Measurements from ENCODE around the gene INSL4.

The INSL4 gene

GRCh38 chr9:5231212-5231611 is at the start of gene INSL4:
Gene INSL4, plus strand, starts transcription at chr9:5231419. Its CDS starts 105 bp downstream, at chr9:5231524.
- DNase-seq (ENCODE audit: low read depth), result no peak

GRCh38 chr9:5184776-5185175 is 46.4 kb upstream of the INSL4 start:
- no peak for DNase-seq (ENCODE audit: low read depth)

DNA sequence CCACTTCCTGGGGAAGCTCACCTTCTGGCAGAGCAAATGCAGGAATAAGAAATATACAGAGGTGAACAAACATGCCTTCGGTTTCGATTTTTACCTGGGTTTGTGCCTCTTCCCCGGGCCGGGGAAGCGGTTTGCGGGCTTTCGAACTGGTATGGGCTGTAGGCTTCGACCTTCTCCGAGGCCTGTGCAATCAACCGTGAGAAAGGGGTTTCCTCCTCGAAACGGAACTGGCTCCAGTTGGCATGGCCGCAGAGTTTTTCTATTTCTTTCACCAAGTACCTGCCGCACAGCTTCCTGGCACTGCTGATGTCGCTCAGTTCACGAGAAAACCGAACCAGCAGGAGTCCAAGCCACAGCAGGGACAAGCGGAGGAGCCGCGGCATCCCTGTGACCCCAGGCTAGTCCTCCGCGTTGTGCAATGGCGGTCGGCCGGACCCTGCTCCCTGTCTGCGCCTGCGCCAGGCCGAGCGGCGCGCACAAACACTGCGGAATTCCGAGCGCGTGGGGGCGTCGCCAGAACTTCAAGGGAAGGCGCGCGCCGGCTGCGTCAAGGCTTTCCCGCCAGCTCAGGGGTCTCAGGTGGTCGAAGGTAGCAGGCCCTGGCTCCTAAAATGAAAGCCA is 45.9 kb upstream of the INSL4 start, which contains the start of gene INSL6:
TSS of gene INSL6 (minus strand) at position 420 of the 621 bp plus-strand sequence. CDS start at position 383, 37 bp downstream.
- DNase-seq (ENCODE audit: low read depth), result no peak

DNA sequence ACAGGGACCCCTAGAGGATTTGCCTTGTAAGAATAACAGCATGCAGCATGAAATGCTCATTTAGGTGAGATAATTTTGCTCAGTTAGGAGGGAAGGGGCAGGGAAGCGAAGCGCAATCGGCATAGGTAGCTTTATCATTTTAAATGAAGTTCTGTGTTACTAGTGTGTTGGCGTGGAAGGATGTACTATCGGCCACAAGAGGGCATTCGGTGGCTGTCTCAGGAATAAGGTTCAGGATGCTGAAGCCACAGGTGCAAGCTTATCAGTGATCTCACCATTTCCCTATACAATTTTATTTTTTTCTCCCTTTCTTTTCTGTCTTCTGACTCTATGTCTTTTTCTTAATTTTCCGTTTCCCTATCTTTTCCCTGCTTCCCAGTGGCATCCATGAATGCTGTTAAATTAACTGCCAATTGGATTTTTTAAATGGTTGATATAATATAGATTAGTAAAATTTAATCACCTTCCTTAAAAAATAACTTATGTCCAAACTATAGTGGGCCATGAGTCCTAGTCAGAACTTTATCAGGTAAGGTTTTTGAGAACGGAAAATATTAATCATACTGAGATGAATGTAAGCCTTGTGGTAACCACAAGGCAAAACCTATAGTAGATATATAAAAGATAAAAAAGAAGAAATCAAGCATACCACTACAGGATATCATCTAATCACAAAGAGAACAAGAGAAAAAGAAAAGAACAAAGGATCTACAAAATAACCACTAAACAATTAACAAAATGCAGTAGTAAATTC is 44.6 kb upstream of the INSL4 start:
- peak; percentile 42 for DNase-seq (ENCODE audit: low read depth)

- DNase-seq (ENCODE audit: low read depth), result no peak
Observed at GRCh38 chr9:5188060-5188984, 42.9 kb upstream of the INSL4 start.

DNA sequence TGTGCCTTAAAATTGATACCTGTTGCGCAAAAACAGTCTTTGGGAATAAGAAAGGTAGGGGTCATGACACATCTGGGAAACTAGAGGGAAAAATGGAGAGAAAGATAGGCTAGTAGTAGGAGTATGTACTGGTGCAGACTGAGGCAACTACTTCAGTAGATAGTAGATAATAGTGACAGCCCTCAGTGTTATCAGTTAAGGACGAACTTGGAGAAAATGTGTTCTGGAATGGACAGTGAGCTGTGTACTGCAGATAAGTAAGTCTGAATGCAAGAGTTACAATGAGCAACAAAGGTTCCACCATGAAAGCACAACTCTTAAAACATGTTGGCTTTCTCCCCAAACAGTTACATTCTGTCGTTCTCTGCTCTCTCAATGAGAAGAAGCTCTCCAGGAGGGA is 39.2 kb upstream of the INSL4 start:
- DNase-seq (ENCODE audit: low read depth), result no peak

- DNase-seq (ENCODE audit: low read depth), result no peak
Observed at GRCh38 chr9:5193345-5193744, 37.9 kb upstream of the INSL4 start.

- no peak for DNase-seq (ENCODE audit: low read depth)
Observed at GRCh38 chr9:5195463-5195862, 35.8 kb upstream of the INSL4 start.

- no peak for DNase-seq (ENCODE audit: low read depth)
Observed at GRCh38 chr9:5205071-5205470, 26.1 kb upstream of the INSL4 start.

DNA sequence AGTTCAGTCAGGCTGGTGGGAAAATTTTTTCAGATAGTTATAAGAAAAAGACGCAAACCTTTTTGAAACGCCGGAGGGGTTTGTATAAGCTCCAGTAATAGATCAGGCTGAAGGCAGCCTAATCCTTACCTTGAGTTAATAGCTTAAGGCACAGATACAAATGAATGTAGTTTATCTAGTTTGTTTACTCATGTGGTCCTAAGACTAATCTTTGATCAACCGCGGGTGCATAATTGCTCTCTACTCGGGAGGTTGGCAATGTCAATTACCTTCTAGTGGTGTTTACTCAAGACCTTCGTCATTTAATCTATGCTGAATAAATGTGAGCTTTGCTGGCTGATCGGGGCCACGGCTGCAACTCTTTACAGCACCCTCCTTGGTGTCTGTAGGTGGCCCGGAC is 665 bp upstream of the INSL4 start:
- no peak for DNase-seq (ENCODE audit: low read depth)

DNA sequence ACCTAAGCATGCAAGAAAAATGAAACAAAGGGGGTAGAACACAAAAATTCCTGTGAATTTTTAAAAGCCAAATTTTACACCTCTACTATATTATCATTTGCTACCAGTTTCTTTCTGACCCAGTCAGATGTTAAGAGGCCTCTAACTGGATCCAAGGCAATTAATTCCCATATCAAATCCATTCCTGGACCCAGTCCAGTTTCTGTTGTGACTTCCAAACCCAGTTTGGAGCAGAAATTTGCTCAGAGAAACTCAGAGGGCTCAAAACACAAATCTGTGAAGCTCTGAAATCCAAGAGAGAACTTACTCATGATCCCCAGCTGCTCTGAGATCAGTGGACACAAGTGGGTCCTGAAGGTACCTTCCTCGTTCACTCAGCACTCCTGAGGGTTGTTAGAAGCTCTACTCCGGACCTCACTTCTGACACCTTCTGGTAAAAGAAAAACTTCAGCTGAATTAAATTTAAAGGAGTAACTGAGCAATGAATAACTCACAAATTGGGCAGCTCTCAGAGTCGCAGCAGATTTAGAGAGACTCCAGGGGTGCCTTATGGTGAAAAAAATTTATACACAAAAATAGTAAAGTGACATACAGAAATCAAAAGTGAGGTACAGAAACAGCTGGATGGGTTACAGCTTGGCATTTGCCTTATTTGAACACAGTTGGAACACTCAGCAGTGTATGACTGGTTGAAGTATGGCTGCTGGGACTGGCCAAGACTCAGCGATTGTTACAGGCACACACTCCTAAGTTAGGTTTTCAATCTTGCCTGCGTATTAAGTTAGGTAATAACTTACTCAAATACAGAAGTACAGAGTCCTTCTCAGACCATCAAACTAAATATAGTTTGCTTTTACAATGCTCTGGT is 32.4 kb downstream of the INSL4 start:
- no peak for DNase-seq (ENCODE audit: low read depth)

DNA sequence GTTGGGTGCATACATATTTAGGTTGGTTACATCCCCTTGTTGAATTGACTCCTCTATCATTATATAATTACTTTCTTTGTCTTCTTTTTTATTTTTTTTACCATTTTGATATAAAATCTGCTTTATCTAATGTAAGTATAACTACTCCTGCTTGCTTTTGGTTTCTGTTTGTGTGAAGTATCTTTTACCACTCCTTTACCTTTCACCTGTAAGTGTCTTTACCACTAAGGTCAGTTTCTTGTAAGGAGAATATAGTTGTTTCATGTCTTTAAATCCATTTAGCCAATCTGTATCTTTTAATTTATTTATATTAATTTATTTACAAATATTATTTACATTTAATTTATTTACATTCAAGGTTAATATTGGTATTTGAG is 33.0 kb downstream of the INSL4 start:
- no peak for DNase-seq (ENCODE audit: low read depth)

- no peak for DNase-seq (ENCODE audit: low read depth)
Observed at GRCh38 chr9:5265939-5266338, 34.7 kb downstream of the INSL4 start.

DNA sequence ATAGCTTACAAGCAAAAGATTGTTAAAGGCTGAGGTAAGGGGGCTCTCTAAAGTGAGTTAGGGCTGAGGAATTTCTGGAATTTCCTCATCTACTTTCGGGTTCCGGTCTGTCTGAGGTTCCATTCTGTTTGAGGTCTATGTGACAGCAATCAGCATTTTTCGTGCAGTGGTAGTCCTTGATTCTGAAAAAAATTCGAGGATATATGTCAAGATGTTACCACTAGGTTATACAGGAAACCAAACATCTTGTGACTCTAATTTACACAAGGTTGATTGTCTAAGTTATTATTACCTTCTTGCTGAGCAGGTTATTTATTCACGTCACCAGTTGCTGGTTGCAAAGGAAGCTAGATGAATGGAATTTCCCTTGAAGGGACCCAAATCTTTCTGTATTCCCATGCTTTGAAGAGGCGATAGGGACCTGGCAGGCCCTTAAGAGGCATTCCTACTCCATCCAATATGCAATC is 38.1 kb downstream of the INSL4 start:
- no peak for DNase-seq (ENCODE audit: low read depth)

DNA sequence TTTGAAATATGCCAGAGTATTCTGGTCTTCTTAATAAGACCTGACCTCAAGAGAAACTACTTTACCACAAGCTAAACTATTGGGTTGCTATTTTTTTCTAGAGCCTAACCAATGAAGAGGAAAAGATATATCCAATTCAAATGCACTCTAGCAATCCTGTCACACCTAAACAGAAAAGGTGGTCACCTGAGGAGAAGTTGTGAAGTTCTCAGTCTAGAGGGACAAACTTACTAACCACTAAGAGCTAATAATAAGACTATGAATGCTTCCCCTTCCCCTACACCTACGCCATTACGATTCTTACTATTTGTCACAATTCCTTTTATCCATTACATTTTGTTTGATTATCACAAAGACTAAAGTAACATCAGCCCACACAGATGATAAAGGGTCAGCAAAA is 43.6 kb downstream of the INSL4 start:
- no peak for DNase-seq (ENCODE audit: low read depth)

DNA sequence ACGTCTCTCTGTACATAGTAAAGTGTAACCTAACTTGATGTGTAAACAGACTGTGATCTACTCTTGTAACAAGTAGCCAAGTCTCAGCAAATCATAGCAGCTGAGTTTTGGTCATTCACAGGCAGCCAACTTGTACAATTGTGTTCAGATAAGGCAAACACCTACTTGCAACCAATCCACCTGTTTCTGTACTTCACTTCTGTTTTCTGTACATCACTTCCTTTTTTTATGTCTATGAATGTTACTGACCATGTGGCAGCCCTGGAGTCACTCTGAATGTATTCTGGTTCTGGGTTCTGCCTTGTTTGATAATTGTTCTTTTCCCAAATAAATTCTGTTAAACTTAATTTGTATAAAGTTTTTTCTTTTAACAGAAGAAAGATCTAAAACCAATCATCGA is 47.3 kb downstream of the INSL4 start:
- DNase-seq (ENCODE audit: low read depth), result no peak
